Osteoblast (primary cell): Measurements from ENCODE around the gene NELL1. TPM values are rescaled to one million over a fixed set of nuclear protein-coding genes. Genes with fewer than 3 reads are reported as not detected.

Experiments
- DNase-seq: peaks from one replicate; pipeline ENCODE4 v3.0.0; 2011; ENCODE audit warnings: low spot score, mixed read lengths; ENCODE audit not compliant: insufficient read length; ENCODE audit errors: missing footprints
- H2AFZ ChIP-seq: 2 replicates; pipeline ENCODE4 v1.6.0; 2011; ENCODE audit warnings: mild to moderate bottlenecking, low read length
- H3K27ac ChIP-seq: 2 replicates; pipeline ENCODE4 v1.5.1; 2011; ENCODE audit warnings: mild to moderate bottlenecking, low read depth, low read length, moderate library complexity
- H3K27me3 ChIP-seq: 2 replicates; pipeline ENCODE4 v1.6.0; 2012; ENCODE audit warnings: mild to moderate bottlenecking, control low read depth, inconsistent platforms, low read length, moderate library complexity; ENCODE audit not compliant: insufficient read depth
- H3K36me3 ChIP-seq: 2 replicates; pipeline ENCODE4 v1.5.1; 2011; ENCODE audit warnings: mild to moderate bottlenecking, low read length, control low read depth, moderate library complexity; ENCODE audit not compliant: insufficient read depth
- H3K4me1 ChIP-seq: 2 replicates; pipeline ENCODE4 v1.5.1; 2011; ENCODE audit warnings: mild to moderate bottlenecking, low read length, control low read depth, moderate library complexity; ENCODE audit not compliant: insufficient read depth
- H3K4me2 ChIP-seq: 2 replicates; pipeline ENCODE4 v1.6.0; 2011; ENCODE audit warnings: mild to moderate bottlenecking, low read length; ENCODE audit not compliant: insufficient read depth
- H3K4me3 ChIP-seq: fragments of 200-600 bp; sonication (generic); 3 replicates; pipeline ENCODE4 v1.5.1; 2012; ENCODE audit warnings: mild to moderate bottlenecking, low read length, inconsistent platforms; ENCODE audit not compliant: insufficient read depth
- H3K79me2 ChIP-seq: 2 replicates; pipeline ENCODE4 v1.6.0; 2012; ENCODE audit warnings: mild to moderate bottlenecking, low read length, control low read depth, inconsistent platforms; ENCODE audit not compliant: insufficient read depth
- H3K9me3 ChIP-seq: 2 replicates; pipeline ENCODE4 v1.5.1; 2011; ENCODE audit warnings: low read depth, low read length, control low read depth
- H4K20me1 ChIP-seq: 2 replicates; pipeline ENCODE4 v1.6.0; 2012; ENCODE audit warnings: mild to moderate bottlenecking, low read length, control low read depth; ENCODE audit not compliant: insufficient read depth
- total RNA-seq: library from RNA; depleted of rRNA; stranded (reverse); fragments of >200 nt; gene quantifications from 2 replicates; pipeline ENCODE4 v1.2.3, GENCODE V29; 2012
- TF ChIP-seq, protein P1 (sequence below): IDR thresholded peaks from 2 replicates; pipeline ENCODE4 v1.5.1; 2011; ENCODE audit warnings: mild to moderate bottlenecking, low read depth, low read length, moderate library complexity; ENCODE audit errors: extremely low read depth

The NELL1 gene
- total RNA-seq, 1 donor, result not detected

GRCh38 chr11:21122523-21122922 lies 453.1 kb downstream of the NELL1 start:
- Histone ChIP-seq H3K4me3 (no peak overlapping the region), H3K4me2 (no peak overlapping the region), H3K36me3 (no peaks in the 10 kb centered on the region), H3K4me1 (no peaks in the 10 kb centered on the region), H4K20me1 (no peaks in the 10 kb centered on the region), H3K27me3 (no peaks in the 10 kb centered on the region), H2AFZ (no peak overlapping the region), H3K79me2 (no peaks in the 10 kb centered on the region), H3K9me3 (no peaks in the 10 kb centered on the region), H3K27ac (no peak overlapping the region)
- TF ChIP-seq, protein P1, sequence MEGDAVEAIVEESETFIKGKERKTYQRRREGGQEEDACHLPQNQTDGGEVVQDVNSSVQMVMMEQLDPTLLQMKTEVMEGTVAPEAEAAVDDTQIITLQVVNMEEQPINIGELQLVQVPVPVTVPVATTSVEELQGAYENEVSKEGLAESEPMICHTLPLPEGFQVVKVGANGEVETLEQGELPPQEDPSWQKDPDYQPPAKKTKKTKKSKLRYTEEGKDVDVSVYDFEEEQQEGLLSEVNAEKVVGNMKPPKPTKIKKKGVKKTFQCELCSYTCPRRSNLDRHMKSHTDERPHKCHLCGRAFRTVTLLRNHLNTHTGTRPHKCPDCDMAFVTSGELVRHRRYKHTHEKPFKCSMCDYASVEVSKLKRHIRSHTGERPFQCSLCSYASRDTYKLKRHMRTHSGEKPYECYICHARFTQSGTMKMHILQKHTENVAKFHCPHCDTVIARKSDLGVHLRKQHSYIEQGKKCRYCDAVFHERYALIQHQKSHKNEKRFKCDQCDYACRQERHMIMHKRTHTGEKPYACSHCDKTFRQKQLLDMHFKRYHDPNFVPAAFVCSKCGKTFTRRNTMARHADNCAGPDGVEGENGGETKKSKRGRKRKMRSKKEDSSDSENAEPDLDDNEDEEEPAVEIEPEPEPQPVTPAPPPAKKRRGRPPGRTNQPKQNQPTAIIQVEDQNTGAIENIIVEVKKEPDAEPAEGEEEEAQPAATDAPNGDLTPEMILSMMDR, result no peak
- DNase-seq, result no peak

DNA sequence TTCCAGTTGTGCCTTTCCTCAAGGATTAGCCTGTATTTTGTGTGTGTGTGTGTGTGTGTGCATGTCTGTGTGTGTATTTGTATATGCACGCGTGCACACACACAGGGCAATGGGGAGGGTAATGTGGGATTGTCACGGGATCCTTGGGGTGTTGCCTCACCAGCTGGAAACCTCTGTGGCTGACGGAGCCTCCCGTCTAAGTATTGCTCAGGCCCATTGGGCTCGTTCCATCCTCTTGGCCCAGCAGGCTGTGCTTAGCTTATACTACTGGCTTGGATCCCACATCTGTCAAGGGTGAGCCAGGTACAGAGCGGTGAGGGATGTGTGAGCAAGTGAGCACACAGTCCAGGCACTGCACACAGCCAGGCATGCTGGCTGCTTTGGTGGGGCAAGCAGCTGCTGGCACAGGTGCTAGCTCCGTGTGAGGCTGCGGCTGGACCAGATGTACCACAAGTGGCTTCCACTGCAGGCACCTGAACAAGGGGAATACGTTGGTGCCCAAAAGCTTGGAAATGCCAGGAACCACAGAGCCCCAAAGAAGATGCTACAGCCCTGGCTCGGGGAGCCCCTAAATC lies 462.8 kb downstream of the NELL1 start:
- no peaks in the 10 kb centered on the region for H3K4me1 ChIP-seq
- H3K36me3 ChIP-seq, result no peaks in the 10 kb centered on the region
- no peak overlapping the region for H2AFZ ChIP-seq
- TF ChIP-seq, protein P1, result no peak
- H3K27me3 ChIP-seq, result no peaks in the 10 kb centered on the region
- no peaks in the 10 kb centered on the region for H3K79me2 ChIP-seq
- no peak for DNase-seq
- no peak overlapping the region for H3K4me2 ChIP-seq
- no peak overlapping the region for H3K4me3 ChIP-seq
- no peak overlapping the region for H3K27ac ChIP-seq
- H3K9me3 ChIP-seq, result no peaks in the 10 kb centered on the region
- no peaks in the 10 kb centered on the region for H4K20me1 ChIP-seq

DNA sequence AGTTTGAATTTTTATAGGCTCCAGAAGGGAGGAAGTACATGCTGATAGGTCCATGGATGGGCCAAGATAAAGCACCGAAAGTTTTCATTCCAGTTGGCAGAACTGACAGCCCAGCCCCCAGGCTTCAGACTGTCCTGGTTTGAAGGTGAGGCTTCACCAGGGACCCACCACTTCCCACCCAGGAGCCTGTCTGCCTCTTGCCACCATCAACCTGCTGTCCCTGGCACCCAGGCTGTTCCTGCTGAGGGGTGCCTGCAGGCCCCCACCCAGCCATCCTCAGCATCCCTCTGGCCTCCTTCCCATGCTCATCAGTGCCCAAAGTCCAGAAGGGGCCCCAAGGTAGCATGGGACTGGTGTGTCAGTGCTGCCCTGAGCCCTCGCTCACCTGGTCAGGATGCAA lies 463.9 kb downstream of the NELL1 start:
- Histone ChIP-seq H2AFZ (no peak overlapping the region), H4K20me1 (no peaks in the 10 kb centered on the region), H3K79me2 (no peaks in the 10 kb centered on the region), H3K36me3 (no peaks in the 10 kb centered on the region), H3K27me3 (no peaks in the 10 kb centered on the region), H3K9me3 (no peaks in the 10 kb centered on the region), H3K4me3 (no peak overlapping the region), H3K4me2 (no peak overlapping the region), H3K27ac (no peak overlapping the region), H3K4me1 (no peaks in the 10 kb centered on the region)
- TF ChIP-seq, protein P1, result no peak
- no peak for DNase-seq

DNA sequence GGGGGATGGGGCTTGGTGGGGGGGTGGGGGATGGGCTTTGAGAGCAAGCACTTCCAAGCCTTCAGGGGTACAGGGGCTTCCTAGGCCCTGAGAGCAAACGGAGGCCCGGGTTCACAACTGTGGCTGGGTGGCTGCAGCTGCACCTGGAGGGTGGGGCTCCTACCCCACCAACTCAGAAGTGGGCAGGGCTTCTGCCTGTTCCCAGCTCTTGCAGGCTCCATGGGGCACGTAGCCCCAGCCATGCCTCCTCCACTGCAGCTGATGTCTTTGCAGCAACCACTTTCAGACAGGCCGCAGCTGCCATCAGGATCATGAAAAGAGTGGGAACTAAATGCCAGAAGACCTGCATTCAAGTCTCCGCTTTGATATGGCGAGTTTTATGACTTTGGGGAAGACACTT lies 464.3 kb downstream of the NELL1 start:
- Histone ChIP-seq H2AFZ (no peak overlapping the region), H3K27ac (no peak overlapping the region), H3K36me3 (no peaks in the 10 kb centered on the region), H3K79me2 (no peaks in the 10 kb centered on the region), H3K9me3 (no peaks in the 10 kb centered on the region), H3K4me2 (no peak overlapping the region), H3K4me3 (no peak overlapping the region), H3K4me1 (no peaks in the 10 kb centered on the region), H4K20me1 (no peaks in the 10 kb centered on the region), H3K27me3 (no peaks in the 10 kb centered on the region)
- TF ChIP-seq, protein P1, result no peak
- DNase-seq, result no peak
